Muscle of leg (tissue), 16 donors: ENCODE data around the gene TFG. TPM values are rescaled to one million over a fixed set of nuclear protein-coding genes. Genes with fewer than 3 reads are reported as not detected.
"Not testable (repeated sequence)": the region's sequence is repeated elsewhere in the genome, so short reads cannot be mapped to it uniquely, and the experiment has no call there.

Source experiments
- DNase-seq: peaks from one replicate; pipeline ENCODE4 v3.0.0; 2013
- H3K27ac ChIP-seq: one replicate; pipeline ENCODE4 v1.5.1; 2013; ENCODE audit warnings: mild to moderate bottlenecking, low read length, control low read depth
- H3K27me3 ChIP-seq: one replicate; pipeline ENCODE4 v1.6.1; 2013; ENCODE audit warnings: low read length; ENCODE audit not compliant: control insufficient read depth, insufficient read depth
- H3K36me3 ChIP-seq: one replicate; pipeline ENCODE4 v1.6.1; 2013; ENCODE audit warnings: low read length; ENCODE audit not compliant: control insufficient read depth, insufficient read depth
- H3K4me1 ChIP-seq: one replicate; pipeline ENCODE4 v1.6.1; 2013; ENCODE audit warnings: low read length; ENCODE audit not compliant: control insufficient read depth, insufficient read depth
- H3K4me3 ChIP-seq: one replicate; pipeline ENCODE4 v1.5.1; 2013; ENCODE audit warnings: low read length, control low read depth
- H3K9me3 ChIP-seq: replicated peaks from 2 replicates; pipeline ENCODE4 v1.6.1; 2013; ENCODE audit warnings: low read depth, low read length; ENCODE audit not compliant: control insufficient read depth
- WGBS: methylation state at CpG from one replicate; pipeline ENCODE4 v1.1.5; 2013; ENCODE audit warnings: missing lambda C conversion rate; ENCODE audit not compliant: insufficient coverage; 5-methylcytosine and 5-hydroxymethylcytosine counted together
- long read RNA-seq, 11 donors: transcript quantifications; one replicate each; lab custom pipeline, GENCODE V29; 2026
- polyA plus RNA-seq, 8 donors: library from polyadenylated mRNA; unstranded; fragments of 120-200 nt; gene quantifications; one replicate each; pipeline versions ENCODE4 v1.2.1 to v1.2.3, GENCODE V29; 2013; ENCODE audit warnings: inconsistent platforms in 1 of 8, low replicate concordance in 1 of 8; ENCODE audit not compliant: insufficient read length in 8 of 8, insufficient read depth in 1 of 8
- total RNA-seq: library from RNA; stranded (reverse); fragments of 120-200 nt; gene quantifications from one replicate; pipeline ENCODE4 v1.2.4, GENCODE V29; 2013

TFG gene
- total RNA-seq, result 33.6 TPM
- polyA plus RNA-seq, result 100 to 1,000 TPM in 2 of 8 donors, 10 to 100 TPM in 6; 84.9 to 117 (median 93.9) TPM
- long read RNA-seq, donor 1, transcript TFG-204 (8 exons, 1,783 nt), result minor isoform, 5 of 25 reads
- long read RNA-seq, donor 1, transcript TFG-201 (8 exons, 1,978 nt), result major isoform, 16 of 25 reads
- long read RNA-seq, donor 1, partial matches to known transcripts, result 0 of 25 reads
- long read RNA-seq, donor 1, other reads (novel, unspliced or antisense), result 0 of 25 reads
- long read RNA-seq, donor 2, partial matches to known transcripts, result 0 of 2 reads
- long read RNA-seq, donor 2, other reads (novel, unspliced or antisense), result 0 of 2 reads
- long read RNA-seq, donor 3, transcript TFG-204 (8 exons, 1,783 nt), result minor isoform, 8 of 35 reads
- long read RNA-seq, donor 3, transcript TFG-201 (8 exons, 1,978 nt), result major isoform, 23 of 35 reads
- long read RNA-seq, donor 3, partial matches to known transcripts, result 0 of 35 reads
- long read RNA-seq, donor 3, other reads (novel, unspliced or antisense), result 0 of 35 reads
- long read RNA-seq, donor 4, transcript TFG-201 (8 exons, 1,978 nt), result major isoform, 14 of 24 reads
- long read RNA-seq, donor 4, partial matches to known transcripts, result 6 of 24 reads
- long read RNA-seq, donor 4, other reads (novel, unspliced or antisense), result 0 of 24 reads
- long read RNA-seq, donor 5, transcript TFG-201 (8 exons, 1,978 nt), result major isoform, 57 of 338 reads
- long read RNA-seq, donor 5, transcript TFG-204 (8 exons, 1,783 nt), result minor isoform, 18 of 338 reads
- long read RNA-seq, donor 5, partial matches to known transcripts, result 247 of 338 reads
- long read RNA-seq, donor 5, other reads (novel, unspliced or antisense), result 6 of 338 reads
- long read RNA-seq, donor 6, transcript TFG-201 (8 exons, 1,978 nt), result major isoform, 32 of 144 reads
- long read RNA-seq, donor 6, transcript TFG-206 (2 exons, 3,271 nt), result minor isoform, 6 of 144 reads
- long read RNA-seq, donor 6, transcript TFG-204 (8 exons, 1,783 nt), result minor isoform, 13 of 144 reads
- long read RNA-seq, donor 6, partial matches to known transcripts, result 58 of 144 reads
- long read RNA-seq, donor 6, other reads (novel, unspliced or antisense), result 30 of 144 reads
- long read RNA-seq, donor 7, transcript TFG-206 (2 exons, 3,271 nt), result minor isoform, 5 of 34 reads
- long read RNA-seq, donor 7, transcript TFG-201 (8 exons, 1,978 nt), result major isoform, 22 of 34 reads
- long read RNA-seq, donor 7, partial matches to known transcripts, result 0 of 34 reads
- long read RNA-seq, donor 7, other reads (novel, unspliced or antisense), result 0 of 34 reads
- long read RNA-seq, donor 8, transcript TFG-204 (8 exons, 1,783 nt), result minor isoform, 7 of 138 reads
- long read RNA-seq, donor 8, transcript TFG-201 (8 exons, 1,978 nt), result major isoform, 18 of 138 reads
- long read RNA-seq, donor 8, partial matches to known transcripts, result 112 of 138 reads
- long read RNA-seq, donor 8, other reads (novel, unspliced or antisense), result 0 of 138 reads
- long read RNA-seq, donor 9, transcript TFG-204 (8 exons, 1,783 nt), result minor isoform, 9 of 24 reads
- long read RNA-seq, donor 9, transcript TFG-201 (8 exons, 1,978 nt), result major isoform, 10 of 24 reads
- long read RNA-seq, donor 9, partial matches to known transcripts, result 0 of 24 reads
- long read RNA-seq, donor 9, other reads (novel, unspliced or antisense), result 0 of 24 reads
- long read RNA-seq, donor 10, transcript TFG-208 (8 exons, 1,696 nt), result minor isoform, 5 of 124 reads
- long read RNA-seq, donor 10, transcript TFG-204 (8 exons, 1,783 nt), result minor isoform, 8 of 124 reads
- long read RNA-seq, donor 10, transcript TFG-201 (8 exons, 1,978 nt), result major isoform, 36 of 124 reads
- long read RNA-seq, donor 10, transcript TFG-206 (2 exons, 3,271 nt), result minor isoform, 5 of 124 reads
- long read RNA-seq, donor 10, partial matches to known transcripts, result 69 of 124 reads
- long read RNA-seq, donor 10, other reads (novel, unspliced or antisense), result 0 of 124 reads
- long read RNA-seq, donor 11, transcript TFG-201 (8 exons, 1,978 nt), result major isoform, 31 of 45 reads
- long read RNA-seq, donor 11, transcript TFG-204 (8 exons, 1,783 nt), result minor isoform, 5 of 45 reads
- long read RNA-seq, donor 11, transcript TFG-206 (2 exons, 3,271 nt), result minor isoform, 9 of 45 reads
- long read RNA-seq, donor 11, partial matches to known transcripts, result 0 of 45 reads
- long read RNA-seq, donor 11, other reads (novel, unspliced or antisense), result 0 of 45 reads

- under 1% methylated on average over 62 of the region's 76 CpGs for WGBS
- H3K4me1 ChIP-seq, result peaks cover 5% of the 10 kb centered on the region
Observed at GRCh38 chr3:100708989-100709841, at the start of gene TFG. TFG (plus strand) TSS chr3:100709494; CDS start chr3:100713686, 4,192 bp downstream.

GRCh38 chr3:100661294-100661693 is 48.0 kb upstream of the TFG start:
- not testable (repeated sequence) for H3K27me3 ChIP-seq, H3K36me3 ChIP-seq

More at GRCh38 chr3:100708989-100709841, at the start of gene TFG:
- Histone ChIP-seq H3K27me3 (peaks cover 8% of the 10 kb centered on the region), H3K27ac (peak within 1 kb of the TSS; percentile 97), H3K36me3 (peaks cover 4% of the 10 kb centered on the region), H3K4me3 (peak within 1 kb of the TSS; percentile 75), H3K9me3 (no peaks in the 10 kb centered on the region)
- DNase-seq, result peak; percentile 100

DNA sequence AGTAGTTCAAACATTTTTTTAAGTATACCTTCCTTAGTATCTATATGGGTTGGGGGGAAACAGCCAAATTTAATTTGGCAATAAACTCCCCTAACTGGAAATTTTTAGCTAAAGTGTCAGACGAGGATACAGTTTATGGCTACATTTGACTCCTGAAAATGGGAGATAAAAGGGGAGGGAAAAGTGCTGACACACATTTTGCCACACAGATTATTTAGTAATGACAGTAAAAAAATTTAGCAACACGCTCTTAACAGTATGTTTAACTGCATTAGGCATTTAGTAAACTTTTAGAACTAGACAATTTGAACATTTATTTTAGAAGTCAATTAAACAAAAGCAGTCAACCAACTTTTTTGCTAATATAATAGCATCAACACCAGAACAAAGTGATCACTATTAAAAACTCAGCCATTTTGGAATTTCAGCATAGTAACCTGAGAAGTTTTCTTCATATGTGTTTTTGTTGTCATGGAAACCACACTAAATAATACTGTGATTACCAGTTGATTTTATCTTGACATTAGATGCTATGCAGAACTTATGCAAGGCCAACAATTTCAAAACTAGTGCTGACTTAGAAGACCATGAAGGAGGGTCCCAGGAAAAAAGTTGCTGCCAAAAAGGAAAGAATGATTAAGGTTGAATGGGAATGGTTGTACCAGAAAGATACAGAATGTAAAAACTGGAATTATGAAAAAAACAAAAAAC is 47.0 kb upstream of the TFG start:
- peak; percentile 15 for DNase-seq

More at GRCh38 chr3:100661294-100661693, 48.0 kb upstream of the TFG start:
- H3K27ac ChIP-seq, DNase-seq, H3K4me1 ChIP-seq, H3K9me3 ChIP-seq, H3K4me3 ChIP-seq: not testable (repeated sequence)

GRCh38 chr3:100665230-100665629 is 44.1 kb upstream of the TFG start:
- no peak overlapping the region for H3K27ac ChIP-seq
- no peak for DNase-seq
- no peak overlapping the region for H3K4me3 ChIP-seq
- 100% methylated on average over 1 of the region's 7 CpGs for WGBS
- H3K27me3 ChIP-seq, result no peaks in the 10 kb centered on the region
- no peaks in the 10 kb centered on the region for H3K9me3 ChIP-seq
- no peaks in the 10 kb centered on the region for H3K4me1 ChIP-seq
- H3K36me3 ChIP-seq, result no peaks in the 10 kb centered on the region

More for the DNA sequence above, 47.0 kb upstream of the TFG start:
- no peaks in the 10 kb centered on the region for H3K36me3 ChIP-seq
- H3K27me3 ChIP-seq, result no peaks in the 10 kb centered on the region
- no peak overlapping the region for H3K27ac ChIP-seq
- H3K9me3 ChIP-seq, result no peaks in the 10 kb centered on the region
- no peak overlapping the region for H3K4me3 ChIP-seq
- no CpG with 5 or more reads among the region's 2 CpGs for WGBS
- no peaks in the 10 kb centered on the region for H3K4me1 ChIP-seq

DNA sequence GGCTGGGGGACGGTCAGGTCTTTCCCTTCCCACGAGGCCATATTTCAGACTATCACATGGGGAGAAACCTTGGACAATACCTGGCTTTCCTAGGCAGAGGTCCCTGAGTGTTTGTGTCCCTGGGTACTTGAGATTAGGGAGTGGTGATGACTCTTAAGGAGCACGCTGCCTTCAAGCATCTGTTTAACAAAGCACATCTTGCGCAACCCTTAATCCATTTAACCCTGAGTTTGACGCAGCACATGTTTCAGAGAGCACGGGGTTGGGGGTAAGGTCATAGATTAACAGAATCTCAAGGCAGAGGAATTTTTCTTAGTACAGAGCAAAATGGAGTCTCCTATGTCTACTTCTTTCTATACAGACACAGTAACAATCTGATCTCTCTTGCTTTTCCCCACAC is 42.6 kb upstream of the TFG start:
- not testable (repeated sequence) for H3K9me3 ChIP-seq, H3K4me1 ChIP-seq, H3K27ac ChIP-seq, H3K36me3 ChIP-seq, DNase-seq, H3K27me3 ChIP-seq, H3K4me3 ChIP-seq
- no CpG with 5 or more reads among the region's 6 CpGs for WGBS

DNA sequence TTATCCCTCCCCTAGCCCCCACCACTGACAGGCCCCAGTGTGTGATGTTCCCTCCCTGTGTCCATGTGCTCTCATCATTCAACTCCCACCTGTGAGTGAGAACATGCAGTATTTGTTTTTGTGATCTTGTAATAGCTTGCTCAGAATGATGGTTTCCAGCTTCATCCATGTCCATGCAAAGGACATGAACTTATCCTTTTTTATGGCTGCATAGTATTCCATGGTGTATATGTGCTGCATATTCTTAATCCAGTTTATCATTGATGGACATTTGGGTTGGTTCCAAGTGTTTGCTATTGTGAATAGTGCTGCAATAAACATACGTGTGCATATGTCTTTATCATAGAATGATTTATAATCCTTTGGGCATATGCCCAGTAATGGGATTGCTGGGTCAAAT is 42.0 kb upstream of the TFG start:
- not testable (repeated sequence) for H3K4me3 ChIP-seq, H3K36me3 ChIP-seq, H3K27me3 ChIP-seq, H3K4me1 ChIP-seq, H3K27ac ChIP-seq, DNase-seq, H3K9me3 ChIP-seq
- WGBS, result no CpG with 5 or more reads among the region's 1 CpG

- DNase-seq, H3K36me3 ChIP-seq, H3K9me3 ChIP-seq, H3K4me3 ChIP-seq, H3K27ac ChIP-seq, H3K27me3 ChIP-seq, H3K4me1 ChIP-seq: not testable (repeated sequence)
- no CpG with 5 or more reads among the region's 2 CpGs for whole genome bisulfite sequencing
Observed at GRCh38 chr3:100670995-100671394, 38.3 kb upstream of the TFG start.

DNA sequence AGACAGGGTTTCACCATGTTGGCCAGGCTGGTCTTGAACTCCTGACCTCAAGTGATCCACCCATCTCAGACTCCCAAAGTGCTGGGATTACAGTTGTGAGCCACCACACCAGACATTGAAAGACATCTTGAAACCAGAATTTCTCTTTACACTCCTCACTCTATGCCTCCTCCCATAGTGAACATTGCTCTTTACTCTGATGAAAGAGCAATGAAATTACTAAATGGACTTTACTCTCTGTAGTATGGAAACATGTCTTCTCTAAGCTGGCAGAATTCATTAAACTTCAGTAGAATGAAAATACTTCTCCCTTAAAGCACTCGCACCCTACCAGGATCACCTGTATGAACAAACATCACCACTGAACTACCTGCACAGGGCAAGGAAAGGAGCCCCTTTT is 27.8 kb upstream of the TFG start:
- H3K27me3 ChIP-seq, result no peaks in the 10 kb centered on the region
- no peak overlapping the region for H3K4me3 ChIP-seq
- DNase-seq, result no peak
- no peak overlapping the region for H3K27ac ChIP-seq
- no peaks in the 10 kb centered on the region for H3K9me3 ChIP-seq
- H3K4me1 ChIP-seq, result no peaks in the 10 kb centered on the region
- no peaks in the 10 kb centered on the region for H3K36me3 ChIP-seq
- no CpG with 5 or more reads among the region's 1 CpG for WGBS
